H4 (cell line): ENCODE data around the gene TMSB15B. TPM values are rescaled to one million over a fixed set of nuclear protein-coding genes. Genes with fewer than 3 reads are reported as not detected.

Source experiments
- total RNA-seq: library from RNA; depleted of rRNA; stranded (reverse); fragments of >200 nt; shearing (Covaris generic); gene quantifications from 2 replicates; pipeline ENCODE4 v1.2.3, GENCODE V29; 2014; rRNA removed

Gene TMSB15B
- total RNA-seq, 1 experiment from 2014 or later, result 24.7 TPM

Other genes with a start within 250 kb of the TMSB15B start
- 0.02 TPM in 1 of 2 replicates, not detected in the other for gene PLP1, start 185.8 kb upstream of the TMSB15B start, total RNA-seq
- 0.74 and 0.94 TPM in 2 replicates for gene RAB9B, start 130.4 kb upstream of the TMSB15B start, total RNA-seq
- gene H2BW1, start 51.1 kb downstream of the TMSB15B start, total RNA-seq, result not detected in 2 replicates
- not detected in 2 replicates for gene H2BW2, start 77.3 kb downstream of the TMSB15B start, total RNA-seq
- gene TMSB15C, start 113.6 kb downstream of the TMSB15B start, total RNA-seq, result 2.2 and 3.5 TPM in 2 replicates
- gene ZCCHC18, start 149.9 kb downstream of the TMSB15B start, total RNA-seq, result 1.5 and 2.1 TPM in 2 replicates
- gene SLC25A53, start 194.4 kb downstream of the TMSB15B start, total RNA-seq, result 4.1 and 4.4 TPM in 2 replicates
- gene FAM199X, start 203.8 kb downstream of the TMSB15B start, total RNA-seq, result 23.1 and 30.8 TPM in 2 replicates